ENCODE data around the gene HEY2.
"Not testable (repeated sequence)": the region's sequence is repeated elsewhere in the genome, so short reads cannot be mapped to it uniquely, and the experiment has no call there.

Gene HEY2

GRCh38 chr6:125769147-125769783, 19.8 kb downstream of the HEY2 start:
- no peak for DNase-seq (ENCODE audit: low read depth)

DNA sequence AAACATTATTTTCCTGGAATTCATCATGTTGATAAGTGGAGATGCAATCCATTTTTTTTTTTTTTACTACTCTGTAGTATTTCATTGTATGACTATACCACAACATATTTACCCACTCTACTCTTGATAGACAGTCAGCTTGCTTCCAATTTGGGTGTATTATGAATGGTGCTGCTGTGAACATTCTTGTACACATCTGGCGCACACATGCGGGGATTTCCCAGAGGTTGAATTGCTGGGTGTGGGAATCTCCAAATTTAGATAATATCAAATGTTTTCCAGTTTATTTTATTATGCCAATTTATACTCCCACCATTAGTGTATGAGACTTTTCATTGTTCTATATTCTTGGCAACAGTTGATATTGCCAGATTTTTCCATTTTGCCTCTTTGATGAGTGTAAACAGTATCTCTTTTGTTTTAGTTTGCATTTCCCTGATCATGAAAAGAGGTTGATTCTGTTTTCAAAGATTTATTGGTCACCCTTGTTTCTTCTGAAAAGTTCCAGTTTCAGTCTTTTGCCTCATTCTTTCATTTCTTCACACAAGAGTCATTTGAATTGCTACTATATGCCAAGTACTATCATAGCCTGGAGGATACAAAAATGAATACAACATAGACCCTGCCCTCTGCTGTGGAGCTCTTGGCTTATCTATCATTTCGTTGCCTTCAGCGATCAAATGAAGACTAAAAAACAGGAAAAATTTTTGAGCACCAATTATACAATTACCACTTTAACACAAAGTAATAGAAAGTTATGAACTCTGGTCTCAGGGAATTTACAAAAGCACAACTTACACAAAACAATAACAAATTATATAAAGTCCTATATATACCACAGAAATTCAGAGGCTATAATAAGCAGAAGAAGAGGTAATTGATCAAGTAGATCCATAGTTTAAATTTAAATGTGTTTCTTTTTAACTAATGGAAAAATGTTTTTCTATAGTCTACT, 24.2 kb downstream of the HEY2 start:
- no peak for DNase-seq (ENCODE audit: low read depth)

DNA sequence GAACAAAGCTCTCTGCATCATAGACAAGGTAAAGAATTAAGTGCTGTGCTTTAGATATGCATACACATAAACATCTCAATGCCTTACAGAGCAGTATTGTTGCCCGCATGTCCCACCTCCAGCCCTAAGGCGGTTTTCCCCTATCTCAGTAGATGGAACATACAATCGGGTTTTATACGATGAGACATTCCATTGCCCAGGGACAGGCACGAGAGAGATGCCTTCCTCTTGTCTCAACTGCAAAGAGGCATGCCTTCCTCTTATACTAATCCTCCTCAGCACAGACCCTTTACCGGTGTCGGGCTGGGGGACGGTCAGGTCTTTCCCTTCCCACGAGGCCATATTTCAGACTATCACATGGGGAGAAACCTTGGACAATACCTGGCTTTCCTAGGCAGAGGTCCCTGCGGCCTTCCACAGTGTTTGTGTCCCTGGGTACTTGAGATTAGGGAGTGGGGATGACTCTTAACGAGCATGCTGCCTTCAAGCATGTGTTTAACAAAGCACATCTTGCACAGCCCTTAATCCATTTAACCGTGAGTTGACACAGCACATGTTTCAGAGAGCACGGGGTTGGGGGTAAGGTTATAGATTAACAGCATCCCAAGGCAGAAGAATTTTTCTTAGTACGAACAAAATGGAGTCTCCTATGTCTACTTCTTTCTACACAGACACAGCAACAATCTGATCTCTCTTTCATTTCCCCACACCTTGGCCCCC, 26.8 kb downstream of the HEY2 start:
- not testable (repeated sequence) for DNase-seq (ENCODE audit: low read depth)

- peak; percentile 81 for DNase-seq (ENCODE audit: low read depth)
Observed at GRCh38 chr6:125779924-125780539, 30.6 kb downstream of the HEY2 start.

- peak; percentile 46 for DNase-seq (ENCODE audit: low read depth)
Observed at GRCh38 chr6:125780540-125781313, 31.3 kb downstream of the HEY2 start.

DNA sequence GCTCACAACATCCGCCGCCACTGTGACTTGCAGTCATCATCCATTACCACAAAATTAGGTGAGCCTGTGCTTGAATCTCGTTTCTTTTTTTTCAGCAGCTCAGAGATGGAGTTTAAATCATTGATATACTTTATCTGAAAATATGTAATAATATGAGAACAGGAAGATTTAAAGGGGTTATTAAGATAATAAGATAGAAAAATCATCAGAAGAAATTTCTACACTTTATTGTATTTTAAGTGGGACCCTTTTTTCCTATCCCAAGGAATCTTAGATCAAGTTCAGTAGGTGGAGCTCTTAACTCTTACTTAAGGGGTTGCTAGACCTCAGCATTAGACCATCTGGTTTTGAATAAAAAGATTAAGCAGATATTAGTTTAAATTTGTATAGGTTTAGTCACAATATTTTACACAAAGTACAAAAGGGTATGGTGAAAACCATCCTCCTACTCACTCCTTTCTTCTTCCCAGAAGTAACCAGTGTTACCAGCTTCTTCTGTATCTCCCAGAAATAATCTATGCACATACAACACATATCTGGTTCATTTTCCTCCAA, 32.0 kb downstream of the HEY2 start:
- no peak for DNase-seq (ENCODE audit: low read depth)

- DNase-seq (ENCODE audit: low read depth): no peak
Observed at GRCh38 chr6:125784365-125784764, 34.9 kb downstream of the HEY2 start.

DNA sequence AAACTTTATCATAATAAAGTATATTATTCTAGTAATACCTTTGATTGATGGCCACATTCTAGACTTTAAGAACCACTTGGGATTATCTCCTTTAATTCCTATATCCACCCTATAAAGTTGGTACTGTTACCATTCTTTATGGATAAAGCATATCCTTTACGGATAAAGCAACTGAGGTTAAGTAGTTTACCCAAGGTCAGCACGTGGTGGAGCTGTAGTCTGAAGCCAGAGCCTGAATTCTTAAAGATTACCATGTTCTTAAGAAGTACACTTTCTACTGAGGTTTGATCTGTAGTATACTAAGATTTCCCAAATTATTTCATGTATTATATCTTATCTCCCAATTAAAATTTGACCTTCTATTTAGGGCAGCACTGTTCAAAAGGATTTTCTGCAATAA, 38.4 kb downstream of the HEY2 start:
- no peak for DNase-seq (ENCODE audit: low read depth)

GRCh38 chr6:125789167-125789566, 39.7 kb downstream of the HEY2 start:
- DNase-seq (ENCODE audit: low read depth): no peak

- DNase-seq (ENCODE audit: low read depth): peak; percentile 19
Observed at GRCh38 chr6:125789576-125790357, 40.3 kb downstream of the HEY2 start.

GRCh38 chr6:125790358-125791150, 41.1 kb downstream of the HEY2 start, which contains the start of gene NCOA7:
NCOA7 (plus strand) TSS chr6:125790960; CDS start chr6:125815355, 24,395 bp downstream.
- peak; percentile 71 for DNase-seq (ENCODE audit: low read depth)

GRCh38 chr6:125791151-125791819, 41.9 kb downstream of the HEY2 start:
- DNase-seq (ENCODE audit: low read depth): no peak

GRCh38 chr6:125791820-125792165, 42.4 kb downstream of the HEY2 start:
- no peak for DNase-seq (ENCODE audit: low read depth)

- no peak for DNase-seq (ENCODE audit: low read depth)
Observed at GRCh38 chr6:125792172-125792571, 42.7 kb downstream of the HEY2 start.

DNA sequence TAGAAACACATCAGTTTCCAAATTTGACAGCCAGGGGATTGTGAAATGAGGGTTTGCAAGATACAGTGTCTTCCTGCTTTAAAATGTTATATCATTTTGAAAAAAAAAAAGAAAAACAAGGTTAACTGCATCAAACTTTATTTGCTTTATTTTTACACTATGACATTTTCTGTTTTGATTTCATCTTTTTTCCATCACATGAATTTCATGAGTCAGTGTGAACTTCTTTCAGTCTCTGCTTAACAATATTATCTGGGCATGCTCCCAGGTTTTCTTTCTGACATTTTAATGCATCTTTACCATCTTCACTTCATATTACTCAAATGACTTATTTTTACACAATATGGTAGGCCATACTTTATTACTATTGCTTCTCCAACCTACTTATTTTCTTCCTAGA, 43.2 kb downstream of the HEY2 start:
- DNase-seq (ENCODE audit: low read depth): no peak

GRCh38 chr6:125793280-125793679, 43.8 kb downstream of the HEY2 start:
- no peak for DNase-seq (ENCODE audit: low read depth)

- DNase-seq (ENCODE audit: low read depth): no peak
Observed at GRCh38 chr6:125793863-125794262, 44.4 kb downstream of the HEY2 start.

DNA sequence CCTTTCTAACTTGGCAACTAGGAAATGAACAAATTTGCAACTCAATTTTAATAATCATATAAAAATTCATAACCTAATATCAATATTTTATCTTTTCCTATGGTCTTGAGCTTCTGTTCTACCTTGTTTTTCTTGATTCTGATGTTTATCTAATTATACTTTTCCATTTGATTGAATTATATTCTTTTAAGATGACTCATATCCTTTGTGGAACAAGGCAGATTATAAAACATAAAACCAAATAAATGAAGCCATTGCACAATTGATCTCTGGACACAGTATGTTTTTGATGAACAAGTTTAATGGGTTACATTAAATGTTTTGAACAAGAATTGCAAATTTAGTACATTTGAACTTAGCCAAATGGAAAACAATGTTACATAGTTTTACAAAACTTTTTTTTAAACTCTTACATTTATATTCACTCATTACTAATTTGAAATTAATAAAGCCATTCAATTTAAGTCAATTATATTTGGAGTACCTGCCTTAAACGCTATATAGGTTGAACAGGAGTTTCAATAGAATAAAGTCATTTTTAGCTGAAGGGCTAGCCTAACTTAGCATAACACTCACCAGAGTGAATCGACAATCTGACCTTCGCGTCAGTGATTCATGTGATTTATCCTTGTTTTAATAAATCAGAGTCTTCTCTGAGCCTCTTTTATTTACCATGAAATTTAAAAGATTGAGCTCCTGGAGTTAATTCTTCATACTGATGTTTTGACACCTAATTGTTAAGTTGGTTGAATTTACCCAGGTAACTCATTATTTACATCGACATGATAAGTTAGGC, 45.1 kb downstream of the HEY2 start:
- no peak for DNase-seq (ENCODE audit: low read depth)

Measured in activated T-cell treated with anti-CD3 and anti-CD28 coated beads for 24 hours (primary cell).